GM23248 (cell line): ENCODE results near the gene COL9A1.

ENCODE experiments used
- EZH2 ChIP-seq: fragments of 200-600 bp; sonication (generic); IDR thresholded peaks from 2 replicates; pipeline ENCODE4 v1.6.1; 2018; ENCODE audit warnings: antibody characterized with exemption, mild to moderate bottlenecking; ENCODE audit not compliant: insufficient read depth, poor library complexity, severe bottlenecking
- EZH2phosphoT487 ChIP-seq: fragments of 200-600 bp; sonication (generic); IDR thresholded peaks from 2 replicates; pipeline ENCODE4 v1.6.1; 2018; ENCODE audit warnings: antibody characterized with exemption, moderate library complexity, mild to moderate bottlenecking, low read depth; ENCODE audit not compliant: insufficient read depth

DNA sequence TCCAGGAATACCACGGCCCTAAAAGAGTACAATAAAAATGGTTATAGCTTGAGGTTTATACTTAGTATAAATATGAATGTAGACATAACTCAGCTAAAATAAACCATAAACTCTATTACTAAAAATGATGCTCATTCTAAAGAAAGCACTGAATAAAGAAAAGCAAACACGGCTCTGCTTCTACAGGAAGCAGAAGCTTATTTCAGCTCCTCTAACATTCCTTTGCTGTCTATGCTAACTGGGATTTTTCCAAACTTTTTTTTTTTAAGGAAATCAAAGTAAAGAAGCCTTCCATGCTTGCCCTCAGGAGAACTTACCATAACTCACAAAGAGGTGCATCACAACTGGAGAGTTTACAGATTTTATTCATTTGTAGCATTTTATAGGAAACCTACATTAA, 30.8 kb downstream of the COL9A1 start:
- TF ChIP-seq EZH2: no peak
- TF ChIP-seq EZH2phosphoT487: no peak
